Stimulated activated CD4-positive, alpha-beta T cell treated with anti-CD3 and anti-CD28 coated beads, TNF-alpha, amount 100 ng/mL, for 4 hours (primary cell): Measurements from ENCODE around the gene RTKN.
"Not testable (repeated sequence)": the region's sequence is repeated elsewhere in the genome, so short reads cannot be mapped to it uniquely, and the experiment has no call there.

Experiments used
- DNase-seq, 3 experiments: peaks; one replicate each; pipeline ENCODE4 v3.0.0-alpha.2; 2020; ENCODE audit warnings: low read depth in 3 of 3

The RTKN gene

DNA sequence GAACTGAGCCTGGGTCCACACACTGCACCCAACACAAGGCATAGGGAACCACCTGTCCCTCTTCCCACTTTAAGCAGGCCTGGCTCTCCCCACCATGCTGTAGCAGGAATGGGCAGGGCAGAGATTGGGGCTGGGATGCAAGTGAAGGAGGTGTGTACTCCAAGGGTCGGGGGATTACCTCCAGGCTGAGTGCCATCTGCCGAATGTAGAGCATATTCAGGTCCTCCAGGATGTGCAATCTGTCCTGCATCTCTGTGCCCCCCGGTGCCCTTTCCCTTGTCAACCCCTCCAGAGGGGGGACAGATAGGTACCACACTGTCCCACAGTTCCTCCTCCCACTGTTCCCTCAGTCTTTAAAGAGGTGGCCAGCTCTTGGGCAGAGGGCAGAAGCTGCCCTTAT, 2.4 kb downstream of the RTKN start:
- no peak for DNase-seq

DNA sequence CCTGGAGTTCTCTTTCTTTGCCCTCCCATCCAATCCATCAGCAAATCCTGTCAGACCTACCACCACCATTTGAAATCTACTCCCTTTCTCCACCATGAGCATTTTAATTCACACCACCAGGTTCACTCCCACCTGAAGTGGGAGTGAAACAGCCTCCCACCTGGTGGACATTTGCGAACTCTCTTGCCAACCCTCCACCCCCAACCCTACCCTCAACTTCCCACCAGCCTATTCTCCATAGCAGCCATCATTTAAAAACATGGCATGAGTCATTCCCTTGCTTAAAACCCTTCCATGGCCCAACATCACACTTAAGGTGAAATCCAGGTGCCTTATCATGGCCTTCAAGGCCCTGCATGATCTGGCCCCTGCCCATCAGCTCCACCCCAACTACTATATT, 3.5 kb downstream of the RTKN start:
- DNase-seq: no peak

- no peak for DNase-seq
Measured at GRCh38 chr2:74436848-74437695, 4.7 kb downstream of the RTKN start.

DNA sequence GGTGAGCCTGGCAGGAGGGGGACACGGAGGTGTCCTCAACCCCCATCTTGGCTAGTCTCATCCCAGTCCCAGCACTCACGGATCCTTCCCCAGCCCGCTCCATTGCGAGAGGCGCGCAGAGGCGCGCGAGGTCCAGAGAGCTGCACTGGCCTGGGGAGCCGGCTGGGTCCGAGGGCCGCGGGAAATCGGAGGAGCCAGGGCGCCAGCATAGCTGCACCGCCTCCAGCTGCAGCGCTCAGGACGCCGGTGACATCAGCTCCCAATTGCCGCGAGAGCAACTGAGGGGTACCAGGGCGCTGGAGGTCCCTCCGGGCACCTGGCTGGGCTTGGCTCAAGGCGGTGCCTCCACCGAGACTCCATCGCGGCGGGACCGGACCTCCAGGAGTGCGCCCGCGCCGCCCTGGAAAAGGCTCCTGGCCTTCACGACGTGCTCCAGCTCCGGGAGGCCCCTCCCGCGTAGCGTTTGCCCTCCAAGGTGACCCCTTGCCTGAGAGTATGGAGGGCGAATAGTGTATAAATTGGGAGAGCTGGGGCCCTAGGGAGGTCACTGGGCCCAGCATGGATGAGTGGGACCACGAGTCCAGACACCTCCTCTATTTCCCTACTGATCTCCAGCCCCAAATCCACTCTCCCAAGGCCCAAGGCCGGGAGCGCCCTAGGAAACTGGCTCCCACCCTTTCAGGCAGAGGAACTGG, 5.5 kb downstream of the RTKN start:
- no peak for DNase-seq

- no peak for DNase-seq
Measured at GRCh38 chr2:74430502-74430901, 11.2 kb downstream of the RTKN start.

GRCh38 chr2:74429487-74430451, 12.0 kb downstream of the RTKN start:
- no peak for DNase-seq

DNA sequence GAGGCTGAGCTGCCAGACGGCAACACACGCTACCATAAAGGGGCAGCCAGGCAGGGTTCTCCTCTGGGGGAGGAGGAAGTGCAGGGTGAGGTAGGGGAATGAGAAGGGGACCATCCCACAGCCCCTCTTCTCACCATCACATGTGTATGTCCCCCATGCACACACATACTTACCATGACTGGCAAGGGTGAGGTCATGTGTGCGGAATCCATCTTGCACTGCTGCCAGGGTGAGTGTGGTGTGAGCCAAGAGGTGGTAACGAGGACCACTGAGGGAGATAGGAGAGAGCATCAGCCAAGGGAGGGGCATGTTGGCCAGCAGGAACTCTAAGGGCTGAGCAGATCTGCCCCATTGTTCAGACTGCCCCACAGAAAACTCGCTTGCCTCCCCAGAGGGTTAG, 13.1 kb downstream of the RTKN start:
- no peak for DNase-seq

- DNase-seq: no peak
Measured at GRCh38 chr2:74427551-74427950, 14.2 kb downstream of the RTKN start.

- DNase-seq: no peak
Measured at GRCh38 chr2:74426181-74426758, 15.5 kb downstream of the RTKN start.

- no peak for DNase-seq
Measured at GRCh38 chr2:74425523-74425922, 16.2 kb downstream of the RTKN start.

- DNase-seq: no peak
Measured at GRCh38 chr2:74424995-74425406, 16.7 kb downstream of the RTKN start.

- DNase-seq: no peak
Measured at GRCh38 chr2:74424139-74424992, 17.4 kb downstream of the RTKN start.

DNA sequence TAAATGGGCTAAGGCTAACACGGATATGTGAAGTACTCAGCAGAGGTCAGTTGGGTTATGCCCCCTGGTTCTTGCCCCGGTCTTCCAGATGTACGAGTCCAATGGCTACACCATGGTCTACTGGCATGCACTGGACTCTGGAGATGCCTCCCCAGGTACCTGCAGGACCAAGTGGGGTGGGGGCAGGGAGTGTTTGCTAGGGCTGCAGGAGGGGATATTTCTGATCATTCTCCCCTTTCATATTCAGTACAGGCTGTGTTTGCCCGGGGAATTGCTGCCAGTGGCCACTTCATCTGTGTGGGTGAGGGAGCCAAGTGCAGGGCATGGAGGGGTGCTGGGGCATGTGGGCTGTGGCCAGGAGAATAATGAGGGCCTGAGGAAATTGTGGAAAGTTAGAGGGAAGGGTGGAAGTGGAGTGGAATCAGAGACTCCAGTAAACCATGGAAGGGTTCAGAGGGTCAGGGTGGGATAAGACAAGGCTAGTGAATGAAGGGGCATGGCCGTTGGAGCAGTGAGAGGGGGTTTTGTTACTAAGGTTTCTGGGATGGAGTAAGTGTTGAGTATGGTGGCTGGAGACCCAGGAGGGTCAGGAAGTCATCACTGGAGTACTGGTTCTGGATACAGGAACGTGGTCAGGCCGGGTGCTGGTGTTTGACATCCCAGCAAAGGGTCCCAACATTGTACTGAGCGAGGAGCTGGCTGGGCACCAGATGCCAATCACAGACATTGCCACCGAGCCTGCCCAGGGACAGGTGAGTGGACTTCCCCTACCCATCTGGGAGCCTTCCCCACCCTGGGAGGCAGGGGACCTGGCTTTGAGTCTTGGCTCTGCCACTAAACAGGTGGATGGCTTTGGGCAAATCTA, 18.3 kb downstream of the RTKN start:
- no peak for DNase-seq

DNA sequence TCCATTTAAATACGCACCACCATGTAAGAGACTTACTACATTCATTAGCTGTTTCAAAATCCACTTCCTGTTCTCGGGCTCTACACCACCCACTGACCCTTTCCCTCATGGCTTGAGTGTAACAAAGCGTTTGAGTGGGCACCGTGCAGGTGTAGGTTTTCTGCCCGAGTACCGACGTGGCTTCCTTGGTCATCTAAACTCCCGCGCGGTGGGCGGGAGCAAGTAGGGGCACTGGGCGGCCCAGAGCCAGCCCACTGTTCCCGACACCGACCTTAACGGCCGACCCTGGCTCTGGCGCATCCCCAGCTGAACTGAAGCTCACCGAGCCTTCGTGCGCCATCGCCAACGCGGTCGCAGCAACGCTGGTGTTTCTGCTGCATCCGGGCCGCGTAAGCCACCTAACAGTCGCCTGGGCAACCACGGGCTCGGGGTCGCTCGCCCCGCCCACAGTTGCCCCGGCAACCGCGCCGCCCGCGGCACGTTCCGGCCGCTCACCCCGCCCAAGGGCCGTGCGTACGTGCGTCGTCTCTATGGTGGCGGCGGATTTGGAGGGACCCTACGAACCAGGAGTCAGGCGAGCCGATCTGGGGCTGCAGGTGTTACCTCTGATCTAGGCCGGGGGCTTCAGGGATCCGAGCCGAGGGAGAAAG, 20.4 kb downstream of the RTKN start, which contains the start of the genes C2orf81 and WDR54:
C2orf81 (minus strand) TSS at position 399 of the 650 bp plus-strand sequence; CDS start at position 340, 59 bp downstream.
WDR54 (plus strand) TSS at position 510 of the 650 bp plus-strand sequence. CDS start 424 bp downstream, outside the sequence.
- DNase-seq: peak; percentile 86 to 88 (median 86)

DNA sequence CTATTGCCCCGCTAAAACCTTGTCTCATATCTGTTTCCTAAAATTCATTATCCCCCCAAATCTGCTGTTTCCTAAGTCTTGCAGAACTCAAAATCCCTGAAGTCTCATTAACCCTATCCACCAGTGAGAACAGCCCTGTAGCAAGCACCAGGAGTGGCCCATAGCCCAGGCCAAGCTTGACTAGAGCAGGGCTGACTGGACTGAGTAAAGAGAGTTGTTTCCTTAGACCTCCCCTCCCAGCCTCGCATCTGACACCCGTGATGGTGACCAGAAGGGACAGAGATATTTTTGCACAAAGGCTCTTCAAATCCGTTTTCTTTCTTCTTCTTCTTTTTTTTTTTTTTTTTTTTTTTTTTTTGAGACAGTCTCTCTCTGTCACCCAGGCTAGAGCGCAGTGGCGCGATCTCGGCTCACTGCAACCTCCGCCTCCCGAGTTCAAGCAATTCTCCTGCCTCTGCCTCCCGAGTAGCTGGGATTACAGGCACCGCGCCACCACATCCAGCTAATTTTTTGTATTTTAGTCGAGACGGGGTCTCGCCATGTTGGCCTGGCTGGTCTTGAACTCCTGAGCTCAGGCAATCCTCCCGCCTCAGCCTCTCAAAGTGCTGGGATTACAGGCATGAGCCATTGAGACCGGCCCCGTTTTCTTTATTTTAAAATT, 21.2 kb downstream of the RTKN start:
- not testable (repeated sequence) for DNase-seq

DNA sequence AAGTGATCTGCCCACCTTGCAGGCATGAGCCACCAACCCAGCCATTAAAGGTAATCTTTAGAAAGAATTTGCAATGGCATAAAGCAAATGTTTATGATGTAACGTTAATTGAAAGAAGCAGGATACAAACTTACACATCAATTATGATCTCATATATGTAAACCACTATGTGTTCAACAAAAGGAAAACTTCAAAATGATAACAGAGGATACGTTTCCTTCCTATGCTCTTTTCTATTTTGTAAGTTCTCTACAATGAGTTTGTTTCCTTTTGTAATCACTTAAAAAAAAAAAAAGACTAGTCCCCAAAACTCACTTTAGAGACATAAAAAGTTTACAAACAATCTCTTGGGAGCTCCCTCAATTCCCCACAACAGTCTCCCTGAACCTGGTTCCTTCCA, 21.7 kb downstream of the RTKN start:
- DNase-seq: no peak

- DNase-seq: no peak
Measured at GRCh38 chr2:74419345-74419744, 22.4 kb downstream of the RTKN start.

DNA sequence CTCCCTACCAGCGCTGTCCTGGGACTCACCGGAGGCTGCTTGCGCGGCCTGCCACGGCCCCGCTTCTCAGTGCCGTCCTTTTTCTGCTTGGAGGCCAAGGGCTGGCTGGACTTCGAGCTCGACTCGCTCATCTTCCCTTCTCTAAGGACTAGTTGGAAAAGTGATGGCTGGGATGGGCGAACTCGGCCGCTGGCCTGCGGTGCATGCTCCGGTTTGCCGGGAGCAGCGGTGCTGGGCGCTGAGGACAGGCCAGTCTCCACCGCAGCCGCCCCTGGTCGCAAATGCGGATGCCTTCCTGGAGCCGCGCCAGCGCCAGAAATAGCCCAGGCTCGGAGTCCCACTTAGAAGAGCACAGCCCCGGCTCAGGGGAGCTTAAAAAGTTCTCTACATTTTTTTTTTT, 23.4 kb downstream of the RTKN start:
- DNase-seq: no peak
